H9 (cell line): ENCODE measurements around the gene RGL1. TPM values are rescaled to one million over a fixed set of nuclear protein-coding genes. Genes with fewer than 3 reads are reported as not detected.

ENCODE experiments used
- DNase-seq: peaks from one replicate; pipeline ENCODE4 v3.0.0-alpha.2; 2017
- H2AFZ ChIP-seq: one replicate; pipeline ENCODE4 v1.6.1; 2013; ENCODE audit warnings: mild to moderate bottlenecking, low read length, control low read depth, moderate library complexity
- H2AK5ac ChIP-seq: 2 replicates; pipeline ENCODE4 v1.6.1; 2013; ENCODE audit warnings: low read length, control low read depth, mixed read lengths; ENCODE audit not compliant: insufficient read length
- H2BK120ac ChIP-seq: one replicate; pipeline ENCODE4 v1.6.1; 2013; ENCODE audit warnings: low read depth, mild to moderate bottlenecking, low read length, control low read depth, inconsistent platforms; ENCODE audit not compliant: poor library complexity, severe bottlenecking
- H2BK12ac ChIP-seq: 2 replicates; pipeline ENCODE4 v1.6.1; 2013; ENCODE audit warnings: low read length, control low read depth, mixed read lengths, low read depth; ENCODE audit not compliant: insufficient read length
- H2BK15ac ChIP-seq: 2 replicates; pipeline ENCODE4 v1.6.1; 2013; ENCODE audit warnings: low read depth, low read length, control low read depth
- H2BK20ac ChIP-seq: one replicate; pipeline ENCODE4 v1.6.1; 2013; ENCODE audit warnings: low read depth, mild to moderate bottlenecking, low read length, control low read depth, inconsistent platforms; ENCODE audit not compliant: poor library complexity, severe bottlenecking
- H2BK5ac ChIP-seq: 2 replicates; pipeline ENCODE4 v1.6.1; 2013; ENCODE audit warnings: low read length, control low read depth, mixed read lengths; ENCODE audit not compliant: insufficient read length
- H3K14ac ChIP-seq: 2 replicates; pipeline ENCODE4 v1.6.1; 2013; ENCODE audit warnings: low read length, control low read depth; ENCODE audit not compliant: insufficient read depth
- H3K18ac ChIP-seq: 2 replicates; pipeline ENCODE4 v1.6.1; 2013; ENCODE audit warnings: low read depth, mild to moderate bottlenecking, mixed read lengths, low read length, control low read depth; ENCODE audit not compliant: insufficient read length
- H3K23ac ChIP-seq: 2 replicates; pipeline ENCODE4 v1.6.1; 2013; ENCODE audit warnings: low read length, control low read depth, mixed read lengths, low read depth; ENCODE audit not compliant: insufficient read length
- H3K23me2 ChIP-seq: 2 replicates; pipeline ENCODE4 v1.6.1; 2013; ENCODE audit warnings: low read depth, mild to moderate bottlenecking, mixed read lengths, low read length, control low read depth; ENCODE audit not compliant: insufficient read length, poor library complexity, severe bottlenecking
- H3K27ac ChIP-seq: 2 replicates; pipeline ENCODE4 v1.5.1; 2013; ENCODE audit warnings: low read length, control low read depth, mixed read lengths, low read depth; ENCODE audit not compliant: insufficient read length
- H3K27me3 ChIP-seq: 2 replicates; pipeline ENCODE4 v1.6.1; 2013; ENCODE audit warnings: low read length, control low read depth, inconsistent platforms; ENCODE audit not compliant: insufficient read depth
- H3K4ac ChIP-seq: 2 replicates; pipeline ENCODE4 v1.6.1; 2013; ENCODE audit warnings: low read depth, mild to moderate bottlenecking, control low read depth, inconsistent platforms, low read length, moderate library complexity
- H3K4me1 ChIP-seq: 2 replicates; pipeline ENCODE4 v1.6.1; 2013; ENCODE audit warnings: low read length, control low read depth, inconsistent platforms; ENCODE audit not compliant: insufficient read depth
- H3K4me2 ChIP-seq: 2 replicates; pipeline ENCODE4 v1.6.1; 2013; ENCODE audit warnings: low read length, control low read depth, mixed read lengths; ENCODE audit not compliant: insufficient read length, insufficient read depth
- H3K56ac ChIP-seq: 2 replicates; pipeline ENCODE4 v1.6.1; 2013; ENCODE audit warnings: low read depth, mild to moderate bottlenecking, mixed read lengths, low read length, control low read depth; ENCODE audit not compliant: insufficient read length
- H3K79me1 ChIP-seq: 2 replicates; pipeline ENCODE4 v1.6.1; 2013; ENCODE audit warnings: low read depth, mild to moderate bottlenecking, moderate library complexity, low read length, control low read depth, inconsistent platforms; ENCODE audit not compliant: insufficient read depth, poor library complexity, severe bottlenecking
- H3K79me2 ChIP-seq: 2 replicates; pipeline ENCODE4 v1.6.1; 2013; ENCODE audit warnings: low read length, control low read depth, inconsistent platforms; ENCODE audit not compliant: insufficient read depth
- H3K9ac ChIP-seq: 2 replicates; pipeline ENCODE4 v1.6.1; 2013; ENCODE audit warnings: low read length, control low read depth, mixed read lengths; ENCODE audit not compliant: insufficient read length; ENCODE audit errors: extremely low read depth
- H3K9me3 ChIP-seq: one replicate; pipeline ENCODE4 v1.6.1; 2013; ENCODE audit warnings: low read depth, low read length, inconsistent platforms; ENCODE audit not compliant: control insufficient read depth
- H3T11ph ChIP-seq: one replicate; pipeline ENCODE4 v1.6.1; 2013; ENCODE audit warnings: mild to moderate bottlenecking, low read length, control low read depth, inconsistent platforms
- H4K20me1 ChIP-seq: one replicate; pipeline ENCODE4 v1.6.1; 2013; ENCODE audit not compliant: control insufficient read depth, insufficient read length, insufficient read depth
- H4K5ac ChIP-seq: 2 replicates; pipeline ENCODE4 v1.6.1; 2013; ENCODE audit warnings: low read depth, mild to moderate bottlenecking, mixed read lengths, low read length, control low read depth; ENCODE audit not compliant: insufficient read length
- H4K8ac ChIP-seq: replicated peaks from 2 replicates; pipeline ENCODE4 v1.6.1; 2013; ENCODE audit warnings: low read length, control low read depth, mixed read lengths, low read depth; ENCODE audit not compliant: insufficient read length
- H4K91ac ChIP-seq: 2 replicates; pipeline ENCODE4 v1.6.1; 2013; ENCODE audit warnings: low read depth, mild to moderate bottlenecking, moderate library complexity, mixed read lengths, low read length, control low read depth; ENCODE audit not compliant: insufficient read length
- H3K27ac Mint-ChIP-seq, 3 experiments: 2 replicates in 2 of 3; 3 replicates in 1 of 3; pipeline ENCODE4 v1.8.0; 2020 to 2021; ENCODE audit warnings: mixed read lengths in 3 of 3, mild to moderate bottlenecking in 1 of 3, moderate library complexity in 1 of 3
- H3K27me3 Mint-ChIP-seq: 2 replicates; pipeline ENCODE4 v1.8.0; 2021; ENCODE audit warnings: low read depth, mild to moderate bottlenecking, moderate library complexity, mixed read lengths
- H3K36me3 Mint-ChIP-seq, 3 experiments: 2 replicates in 2 of 3; 3 replicates in 1 of 3; pipeline ENCODE4 v1.8.0; 2020 to 2021; ENCODE audit warnings: low read depth in 3 of 3, mixed read lengths in 3 of 3; ENCODE audit not compliant: insufficient read depth in 1 of 3
- H3K4me1 Mint-ChIP-seq, 2 experiments: 2 replicates each; pipeline ENCODE4 v1.8.0; 2020; ENCODE audit warnings: mixed read lengths in 2 of 2
- H3K4me3 Mint-ChIP-seq, 2 experiments: 2 replicates in 1 of 2; 3 replicates in 1 of 2; pipeline ENCODE4 v1.8.0; 2020 to 2021; ENCODE audit warnings: mild to moderate bottlenecking in 2 of 2, mixed read lengths in 2 of 2, moderate library complexity in 1 of 2
- H3K9me3 Mint-ChIP-seq, 2 experiments: 2 replicates in 1 of 2; 3 replicates in 1 of 2; pipeline ENCODE4 v1.8.0; 2020; ENCODE audit warnings: mild to moderate bottlenecking in 2 of 2, mixed read lengths in 2 of 2, moderate library complexity in 1 of 2
- CTCF ChIP-seq: fragments of 200-600 bp; sonication (generic); conservative IDR thresholded peaks from 3 replicates; pipeline ENCODE4 v1.8.0; 2021; ENCODE audit warnings: antibody characterized with exemption, mild to moderate bottlenecking
- WGBS: extraction: QIAGEN DNeasy Blood & Tissue Kit; methylation state at CpG from one replicate; pipeline ENCODE4 v1.1.7; 2013; ENCODE audit warnings: missing lambda C conversion rate, low lambda C conversion rate, mixed read lengths; ENCODE audit not compliant: insufficient read length; ENCODE audit errors: extremely low coverage; 5-methylcytosine and 5-hydroxymethylcytosine counted together
- total RNA-seq: library from RNA; stranded (reverse); gene quantifications from 2 replicates; pipeline ENCODE4 v1.2.1, GENCODE V29; 2021

RGL1 gene
- total RNA-seq, 1 experiment from 2014 or later, result 1.4 TPM

GRCh38 chr1:183801649-183802048 is 3.3 kb upstream of the RGL1 start:
- Histone ChIP-seq H4K91ac (no peak overlapping the region), H3T11ph (no peak overlapping the region), H2BK5ac (no peak overlapping the region), H3K14ac (no peak overlapping the region), H2AK5ac (no peak overlapping the region), H2AFZ (no peak overlapping the region), H3K79me1 (no peaks in the 10 kb centered on the region), H3K4ac (no peak overlapping the region), H3K4me1 (peaks cover 11% of the 10 kb centered on the region), H4K8ac (no peak overlapping the region), H4K20me1 (no peaks in the 10 kb centered on the region), H3K23ac (no peak overlapping the region), H2BK120ac (no peak overlapping the region), H2BK20ac (no peak overlapping the region), H3K18ac (no peak overlapping the region), H3K27me3 (no peaks in the 10 kb centered on the region; the same call in 1 of the 2 replicates), H3K56ac (no peak overlapping the region), H3K23me2 (peaks cover 11% of the 10 kb centered on the region), H3K27ac (no peak overlapping the region), H3K9ac (no peak overlapping the region), H3K4me2 (no peak overlapping the region), H3K9me3 (no peaks in the 10 kb centered on the region), H4K5ac (no peak overlapping the region), H2BK12ac (no peak overlapping the region), H3K79me2 (no peaks in the 10 kb centered on the region), H2BK15ac (no peak overlapping the region)
- Mint-ChIP-seq H3K4me1 (peaks cover 11 to 13% of the 10 kb centered on the region in 2 experiments), H3K27me3 (peaks cover 26% of the 10 kb centered on the region), H3K27ac (no peak overlapping the region), H3K9me3 (peaks cover 6 to 8% of the 10 kb centered on the region in 2 experiments; a peak in 4 of 5 replicates), H3K36me3 (0 out of 7 replicates have a peak, but pooled peaks cover 0 to 1% (median 0%) of the 10 kb centered on the region in 3 experiments), H3K4me3 (no peak overlapping the region)
- no peak for DNase-seq
- WGBS, result no CpG with 5 or more reads among the region's 2 CpGs
- no peak for TF ChIP-seq CTCF
